ENCODE measurements around the gene CAMTA1. TPM values are rescaled to one million over a fixed set of nuclear protein-coding genes. Genes with fewer than 3 reads are reported as not detected.
"Not testable (repeated sequence)": the region's sequence is repeated elsewhere in the genome, so short reads cannot be mapped to it uniquely, and the experiment has no call there.

Gene CAMTA1
- total RNA-seq, 2 donors from 2014 or later, result 36.5 to 57.5 TPM

DNA sequence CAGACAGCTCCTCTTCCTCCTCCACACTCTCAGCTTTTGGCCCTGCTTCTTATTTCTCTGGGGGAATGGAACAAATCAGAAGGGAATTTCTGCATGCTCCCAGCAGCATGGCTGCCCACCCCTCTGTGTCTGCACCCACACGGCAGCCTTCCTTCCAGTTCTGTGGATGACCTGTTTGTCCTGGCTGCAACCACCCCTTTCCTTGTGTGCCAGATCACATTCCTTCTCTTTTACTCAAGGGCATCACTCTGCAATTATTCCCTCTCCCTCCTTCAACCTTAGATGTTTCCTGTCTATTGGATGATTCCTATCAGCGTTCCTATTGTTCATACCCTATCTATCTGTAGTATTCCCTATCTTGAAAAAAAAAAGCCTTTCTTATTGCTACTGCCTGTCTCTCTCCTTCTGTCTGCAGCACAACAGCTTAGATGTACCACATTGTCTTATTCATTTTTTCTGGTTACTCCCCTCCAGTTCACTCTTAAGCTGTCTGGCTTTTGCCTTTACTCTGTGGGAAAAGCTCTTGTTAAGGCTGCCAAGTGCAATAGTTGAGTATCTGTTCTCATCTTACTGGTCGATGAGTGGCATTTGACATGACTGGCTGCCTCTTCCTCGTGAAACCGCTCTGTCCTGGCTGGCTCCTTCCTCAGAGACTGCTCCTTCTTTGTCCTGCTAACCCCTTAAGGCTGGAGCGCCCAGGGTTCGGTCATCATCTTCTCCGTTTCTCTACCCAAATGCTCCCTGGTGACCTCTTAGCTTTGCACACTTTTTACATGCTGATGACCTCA is 351.1 kb downstream of the CAMTA1 start:
- Mint-ChIP-seq H3K36me3 (no peaks in the 10 kb centered on the region), H3K4me1 (ENCODE audit: low read depth in 2 of 2) (no peaks in the 10 kb centered on the region), H3K27ac (no peak overlapping the region), H3K27me3 (peaks cover 28 to 47% of the 10 kb centered on the region in 2 donors), H3K4me3 (no peak overlapping the region), H3K9me3 (no peaks in the 10 kb centered on the region)
- DNase-seq (ENCODE audit: low spot score) (no peak), ATAC-seq (no peak)

DNA sequence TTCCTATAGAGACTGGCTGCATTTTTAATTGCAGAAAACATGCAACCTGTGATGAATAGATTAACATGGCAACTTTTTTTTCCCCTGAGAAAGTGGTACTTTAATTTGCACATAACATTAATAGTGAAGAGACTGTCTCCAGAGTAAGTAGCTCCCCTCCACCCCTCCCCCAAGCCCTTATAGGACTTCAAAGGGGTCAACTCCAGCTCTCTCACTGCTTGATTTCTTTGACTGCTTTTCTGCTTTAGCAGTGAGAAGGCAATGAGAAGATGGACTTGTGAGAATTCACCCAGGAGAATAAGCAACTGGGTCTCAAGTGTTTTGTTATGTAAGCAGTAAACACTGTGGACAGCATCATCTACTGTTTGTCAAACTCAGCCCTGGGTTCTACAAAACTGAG is 355.0 kb downstream of the CAMTA1 start:
- Mint-ChIP-seq H3K4me1 (ENCODE audit: low read depth in 2 of 2) (no peaks in the 10 kb centered on the region), H3K36me3 (no peaks in the 10 kb centered on the region), H3K9me3 (no peaks in the 10 kb centered on the region), H3K27me3 (peaks cover 21 to 32% of the 10 kb centered on the region in 2 donors), H3K4me3 (no peak overlapping the region), H3K27ac (no peak overlapping the region)
- no peak for ATAC-seq
- no peak for DNase-seq (ENCODE audit: low spot score)

DNA sequence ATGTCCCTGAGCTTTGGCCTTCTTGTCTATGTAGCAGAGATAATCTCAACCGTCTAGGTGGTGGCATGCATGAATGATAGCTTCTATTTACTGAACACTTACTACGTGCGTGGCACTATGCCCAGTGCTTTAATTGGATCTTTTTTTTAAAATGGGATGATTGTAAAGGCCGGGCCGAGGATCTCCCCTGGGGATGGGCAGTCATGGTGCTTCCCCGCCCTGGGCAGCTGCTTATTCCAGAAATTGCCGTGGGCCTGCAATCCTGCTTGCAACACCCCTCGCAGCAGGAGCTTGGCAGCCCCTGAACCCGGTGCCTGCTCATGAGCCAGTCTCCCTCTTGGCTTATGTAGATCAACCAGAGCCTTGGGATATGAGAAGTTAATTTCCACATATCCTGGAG is 360.7 kb downstream of the CAMTA1 start:
- DNase-seq (ENCODE audit: low spot score) (no peak), ATAC-seq (no peak)
- Mint-ChIP-seq H3K27me3 (no peaks in the 10 kb centered on the region), H3K9me3 (no peaks in the 10 kb centered on the region), H3K36me3 (no peaks in the 10 kb centered on the region), H3K4me3 (no peak overlapping the region), H3K4me1 (ENCODE audit: low read depth in 2 of 2) (no peaks in the 10 kb centered on the region), H3K27ac (no peak overlapping the region)

DNA sequence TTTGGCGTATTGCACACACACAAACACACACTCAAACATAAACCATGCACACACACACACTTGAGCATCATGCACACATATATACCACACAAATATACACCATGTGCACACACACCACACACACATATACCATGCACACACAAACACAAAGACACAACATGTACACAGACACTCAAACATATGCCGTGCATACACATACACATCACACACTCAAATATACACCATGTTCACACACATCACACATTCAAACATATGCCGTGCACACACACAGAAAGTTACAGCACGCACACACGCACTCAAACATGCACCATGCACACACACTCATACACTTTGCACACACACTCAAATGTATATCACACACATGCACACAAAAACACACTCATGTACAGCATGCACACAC is 361.5 kb downstream of the CAMTA1 start:
- H3K27ac Mint-ChIP-seq, result no peak overlapping the region
- no peak for DNase-seq (ENCODE audit: low spot score)
- no peaks in the 10 kb centered on the region for H3K36me3 Mint-ChIP-seq
- H3K9me3 Mint-ChIP-seq, result no peaks in the 10 kb centered on the region
- H3K4me1 Mint-ChIP-seq (ENCODE audit: low read depth in 2 of 2), result no peaks in the 10 kb centered on the region
- no peak overlapping the region for H3K4me3 Mint-ChIP-seq
- no peaks in the 10 kb centered on the region for H3K27me3 Mint-ChIP-seq
- ATAC-seq, result no peak

DNA sequence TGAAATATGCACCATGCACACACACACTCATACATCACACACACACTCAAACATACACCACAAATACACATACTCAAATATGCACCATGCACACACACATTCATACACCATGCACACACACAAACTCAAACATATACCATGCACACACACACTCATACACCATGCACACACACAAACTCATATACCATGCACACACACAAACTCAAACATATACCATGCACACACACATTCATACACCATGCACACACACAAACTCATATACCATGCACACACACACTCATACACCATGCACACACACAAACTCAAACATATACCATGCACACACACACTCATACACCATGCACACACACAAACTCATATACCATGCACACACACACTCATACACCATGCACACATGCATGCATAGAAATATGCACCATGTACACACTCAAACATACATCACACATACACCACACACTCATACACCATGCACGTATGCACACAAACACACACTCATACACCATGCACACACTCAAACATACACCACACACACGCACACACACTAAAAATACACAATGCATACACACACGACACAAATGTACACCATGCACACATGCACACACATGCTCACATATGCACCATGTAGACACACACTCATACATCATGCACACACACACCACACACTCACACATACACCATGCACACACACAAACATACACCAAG is 362.5 kb downstream of the CAMTA1 start:
- H3K36me3 Mint-ChIP-seq, H3K9me3 Mint-ChIP-seq, H3K27ac Mint-ChIP-seq: not testable (repeated sequence)

DNA sequence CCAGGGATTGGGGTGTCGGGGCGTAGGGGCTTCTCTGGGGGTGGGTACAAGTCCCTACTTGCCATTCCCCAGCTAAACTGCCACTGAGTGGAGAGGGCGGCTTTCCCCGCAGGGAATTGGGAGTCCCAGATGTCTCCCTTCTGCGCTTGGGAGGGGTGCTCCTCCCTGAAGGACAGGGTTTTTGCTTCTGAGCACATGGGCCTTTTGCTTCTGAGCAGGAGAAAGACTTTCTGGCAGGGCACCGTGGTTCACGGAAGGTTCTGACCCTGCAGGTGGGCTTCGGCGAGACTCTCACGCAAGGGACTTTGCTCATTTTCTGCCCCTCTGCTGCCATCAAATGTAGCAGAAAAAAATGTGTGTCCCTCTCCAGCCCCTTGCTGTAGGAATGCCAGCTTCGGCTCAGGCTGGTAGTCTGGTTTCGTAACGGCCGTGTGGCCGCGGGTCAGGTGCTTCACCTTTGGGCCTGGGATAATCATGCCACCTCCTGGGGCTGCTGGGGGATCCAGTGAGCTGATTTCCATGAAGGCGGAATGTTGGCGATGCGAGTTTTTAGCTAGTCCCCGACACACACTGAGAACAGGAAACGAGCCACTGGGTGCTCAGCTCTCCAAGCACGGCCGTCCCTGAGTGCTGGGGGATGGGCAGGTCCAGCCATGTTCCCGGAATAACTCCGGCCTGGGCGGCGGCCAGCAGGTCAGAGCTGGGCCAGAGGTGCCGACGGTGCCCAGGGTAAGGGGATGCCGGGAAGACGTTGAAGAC is 364.0 kb downstream of the CAMTA1 start:
- no peak for DNase-seq (ENCODE audit: low spot score)
- ATAC-seq, result no peak
- Mint-ChIP-seq H3K27me3 (no peaks in the 10 kb centered on the region), H3K9me3 (no peaks in the 10 kb centered on the region), H3K4me1 (ENCODE audit: low read depth in 2 of 2) (no peaks in the 10 kb centered on the region), H3K36me3 (no peaks in the 10 kb centered on the region), H3K4me3 (no peak overlapping the region), H3K27ac (no peak overlapping the region)

More for the DNA sequence above, 362.5 kb downstream of the CAMTA1 start:
- H3K27me3 Mint-ChIP-seq; ATAC-seq; DNase-seq (ENCODE audit: low spot score); H3K4me3 Mint-ChIP-seq; H3K4me1 Mint-ChIP-seq (ENCODE audit: low read depth in 2 of 2): not testable (repeated sequence)

DNA sequence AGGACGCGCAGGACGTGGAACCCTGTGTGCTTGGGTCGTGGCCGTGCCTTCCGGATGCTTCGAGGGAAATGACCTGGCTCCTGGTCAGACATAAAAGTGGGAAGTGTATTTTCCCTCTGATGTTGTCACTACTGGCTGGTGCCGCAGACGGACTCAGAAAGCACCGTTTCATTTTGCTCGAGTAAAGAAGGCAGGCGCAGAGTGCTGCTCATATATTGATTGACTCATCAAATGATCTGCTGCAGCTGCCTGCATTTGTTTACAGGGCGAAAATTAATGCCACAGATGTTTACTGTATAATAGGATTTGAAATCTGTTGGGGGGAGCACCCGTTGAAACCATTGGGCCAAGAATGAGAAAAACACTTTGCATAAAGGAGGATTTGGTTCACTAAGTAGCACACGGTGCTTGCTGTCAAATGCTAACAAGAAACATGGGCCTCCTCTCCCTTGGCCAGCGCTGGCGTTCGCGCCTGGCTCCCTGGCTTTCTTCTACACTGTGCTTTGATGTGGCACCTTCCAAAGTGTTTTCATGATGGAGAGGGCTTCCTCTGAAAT is 365.5 kb downstream of the CAMTA1 start:
- Mint-ChIP-seq H3K27ac (no peak overlapping the region), H3K36me3 (no peaks in the 10 kb centered on the region), H3K27me3 (no peaks in the 10 kb centered on the region), H3K9me3 (no peaks in the 10 kb centered on the region), H3K4me1 (ENCODE audit: low read depth in 2 of 2) (no peaks in the 10 kb centered on the region), H3K4me3 (no peak overlapping the region)
- no peak for DNase-seq (ENCODE audit: low spot score)
- no peak for ATAC-seq

DNA sequence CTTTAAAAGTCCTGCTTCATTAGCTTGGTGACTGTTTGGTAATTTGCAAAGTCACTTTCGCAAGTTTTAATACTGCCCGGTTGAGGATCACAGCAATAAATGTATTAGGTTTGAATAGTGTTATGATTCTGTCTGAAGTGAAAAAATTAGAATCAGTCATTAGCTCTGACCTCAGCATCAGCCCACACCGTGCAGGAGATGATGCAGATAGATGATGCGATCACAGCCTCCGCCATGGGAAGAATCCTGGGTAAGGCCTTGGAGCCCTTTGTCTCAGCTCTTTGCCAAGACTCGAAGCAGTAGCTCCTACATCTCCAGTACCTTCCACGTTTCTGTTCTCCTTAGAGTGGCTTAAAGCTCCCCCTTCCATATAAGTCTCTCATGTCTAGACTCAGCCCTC is 366.7 kb downstream of the CAMTA1 start:
- Mint-ChIP-seq H3K27ac (no peak overlapping the region), H3K9me3 (no peaks in the 10 kb centered on the region), H3K4me1 (ENCODE audit: low read depth in 2 of 2) (no peaks in the 10 kb centered on the region), H3K27me3 (no peaks in the 10 kb centered on the region), H3K36me3 (no peaks in the 10 kb centered on the region), H3K4me3 (no peak overlapping the region)
- DNase-seq (ENCODE audit: low spot score) (no peak), ATAC-seq (no peak)

DNA sequence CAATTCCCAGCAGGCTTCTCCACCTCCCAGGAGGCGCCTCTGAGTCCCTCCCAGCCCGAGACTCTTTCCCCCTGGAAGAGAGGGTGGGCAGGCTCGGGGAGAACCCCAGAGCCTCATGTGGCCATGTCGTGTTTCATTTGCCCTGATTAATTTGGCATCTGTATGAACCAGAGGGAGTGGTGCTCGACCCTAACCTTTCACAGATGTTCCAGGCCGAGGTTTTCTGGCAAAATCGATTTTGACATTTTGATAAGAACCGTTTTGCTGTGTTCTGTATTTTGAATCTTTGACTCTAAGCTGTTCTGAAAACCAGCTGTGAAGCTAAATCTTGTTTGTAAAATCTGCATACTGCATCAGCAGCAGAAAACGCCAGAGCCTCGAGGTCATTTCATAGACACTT is 367.4 kb downstream of the CAMTA1 start:
- Mint-ChIP-seq H3K9me3 (no peaks in the 10 kb centered on the region), H3K27ac (no peak overlapping the region), H3K36me3 (no peaks in the 10 kb centered on the region), H3K4me1 (ENCODE audit: low read depth in 2 of 2) (no peaks in the 10 kb centered on the region), H3K4me3 (no peak overlapping the region), H3K27me3 (no peaks in the 10 kb centered on the region)
- ATAC-seq, result no peak
- DNase-seq (ENCODE audit: low spot score), result no peak

DNA sequence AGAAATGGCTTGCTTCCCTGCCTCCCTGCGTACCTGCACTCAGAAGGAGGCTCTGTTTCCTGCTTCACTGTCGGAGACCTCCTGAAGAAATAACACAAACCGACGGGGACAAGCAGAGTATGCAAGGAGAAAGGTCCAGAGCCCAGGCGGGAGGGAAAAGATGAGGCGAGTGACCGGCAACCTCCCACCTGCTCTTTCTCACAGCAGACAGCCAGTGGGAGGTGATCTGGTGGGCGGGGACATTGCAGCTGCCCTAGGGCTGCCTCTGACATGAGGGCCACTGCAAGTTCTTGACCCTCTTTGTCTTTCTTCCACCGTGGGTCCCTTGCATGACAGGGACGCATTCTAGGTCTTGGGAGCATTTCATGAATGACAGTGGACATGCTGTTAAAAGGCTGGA is 368.2 kb downstream of the CAMTA1 start:
- ATAC-seq (no peak), DNase-seq (ENCODE audit: low spot score) (no peak)
- no peak overlapping the region for H3K27ac Mint-ChIP-seq
- no peak overlapping the region for H3K4me3 Mint-ChIP-seq
- H3K9me3 Mint-ChIP-seq, result no peaks in the 10 kb centered on the region
- H3K27me3 Mint-ChIP-seq, result no peaks in the 10 kb centered on the region
- H3K4me1 Mint-ChIP-seq (ENCODE audit: low read depth in 2 of 2), result no peaks in the 10 kb centered on the region
- no peaks in the 10 kb centered on the region for H3K36me3 Mint-ChIP-seq

DNA sequence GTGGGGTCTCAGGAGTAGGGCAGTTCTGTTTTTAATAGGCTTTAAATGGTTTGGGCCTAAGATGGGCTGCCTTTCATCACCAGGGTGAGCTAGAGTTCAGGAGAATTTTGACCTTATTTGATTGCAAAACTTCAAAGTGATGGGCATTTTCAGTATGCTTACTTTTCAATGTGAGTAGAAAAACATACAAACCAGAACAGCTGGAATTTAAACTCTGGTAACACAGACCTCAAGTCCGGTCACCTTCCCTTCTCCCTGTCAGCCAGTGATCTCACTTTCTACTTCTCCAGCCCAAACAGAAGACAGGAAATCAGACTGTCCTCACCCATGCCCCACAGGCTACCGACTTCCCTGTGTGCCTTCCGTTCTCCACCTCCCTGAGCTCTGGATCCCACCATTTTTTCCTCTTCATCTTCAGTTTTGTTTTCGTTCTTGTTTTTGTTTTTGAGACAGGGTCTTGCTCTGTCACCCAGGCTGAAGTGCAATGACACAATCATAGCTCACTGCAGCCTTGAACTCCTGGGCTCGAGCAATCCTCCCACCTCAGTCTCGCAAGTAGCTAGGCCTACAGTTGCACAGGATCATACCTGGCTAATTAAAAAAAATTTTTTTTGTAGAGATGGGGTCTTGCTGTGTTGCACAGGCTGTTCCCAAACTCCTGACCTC is 374.0 kb downstream of the CAMTA1 start:
- DNase-seq (ENCODE audit: low spot score) (no peak), ATAC-seq (no peak)
- H3K4me3 Mint-ChIP-seq, result no peak overlapping the region
- H3K27ac Mint-ChIP-seq, result no peak overlapping the region
- peaks cover 0 to 20% of the 10 kb centered on the region in 2 donors for H3K27me3 Mint-ChIP-seq
- peaks cover 0 to 8% of the 10 kb centered on the region in 2 donors for H3K4me1 Mint-ChIP-seq (ENCODE audit: low read depth in 2 of 2)
- no peaks in the 10 kb centered on the region for H3K36me3 Mint-ChIP-seq
- no peaks in the 10 kb centered on the region for H3K9me3 Mint-ChIP-seq

DNA sequence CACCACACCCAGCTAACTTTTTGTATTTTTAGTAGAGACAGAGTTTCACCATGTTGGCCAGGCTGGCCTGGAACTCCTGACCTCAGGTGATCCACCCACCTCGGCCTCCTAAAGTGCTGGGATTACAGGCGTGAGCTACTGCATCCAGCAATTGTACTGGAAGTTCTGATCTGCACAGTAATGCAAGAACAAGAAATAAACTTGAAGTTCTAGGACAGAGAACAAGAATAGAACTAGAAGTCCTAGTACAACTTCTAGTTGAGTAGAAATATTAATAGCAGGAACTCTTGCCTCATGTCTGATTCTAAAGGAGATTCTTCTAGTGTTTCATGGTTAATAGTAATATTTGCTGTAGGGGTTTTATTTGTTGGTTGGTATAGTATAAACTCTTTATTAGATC is 383.3 kb downstream of the CAMTA1 start:
- not testable (repeated sequence) for H3K27ac Mint-ChIP-seq; H3K4me1 Mint-ChIP-seq (ENCODE audit: low read depth in 2 of 2); ATAC-seq; DNase-seq (ENCODE audit: low spot score); H3K4me3 Mint-ChIP-seq; H3K36me3 Mint-ChIP-seq; H3K9me3 Mint-ChIP-seq
- H3K27me3 Mint-ChIP-seq, result peaks cover 24 to 28% of the 10 kb centered on the region in 2 donors

DNA sequence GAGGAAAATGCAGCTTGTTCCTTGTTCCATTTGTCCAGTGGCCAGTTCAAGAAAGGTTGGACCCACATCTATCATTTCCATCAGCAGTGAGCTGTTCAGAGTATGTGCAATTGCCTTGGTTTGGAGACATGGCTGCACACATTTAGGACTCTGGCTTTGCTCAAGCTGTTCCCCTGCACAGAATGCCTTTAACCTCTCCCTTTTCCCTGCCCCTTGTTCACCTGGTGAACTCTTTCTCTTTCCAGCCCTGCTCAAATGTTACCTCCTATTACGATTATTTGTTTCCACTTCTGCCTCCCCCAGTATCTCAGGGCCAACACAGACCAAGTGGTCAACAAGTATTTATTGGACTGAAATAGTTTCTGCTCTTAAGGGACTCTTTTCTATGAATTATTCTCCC is 385.9 kb downstream of the CAMTA1 start:
- Mint-ChIP-seq H3K36me3 (no peaks in the 10 kb centered on the region), H3K4me3 (no peak overlapping the region), H3K27me3 (peaks cover 24 to 28% of the 10 kb centered on the region in 2 donors), H3K9me3 (no peaks in the 10 kb centered on the region), H3K4me1 (ENCODE audit: low read depth in 2 of 2) (no peaks in the 10 kb centered on the region), H3K27ac (no peak overlapping the region)
- no peak for DNase-seq (ENCODE audit: low spot score)
- no peak for ATAC-seq

All from natural killer cell treated with Interleukin-12 subunit alpha and Interleukin-12 subunit beta and Interleukin-15 and Interleukin-18, amount 100 ng/mL, for 72 hours (primary cell).